HG02973 (cell line): ENCODE data around the gene RBMS1.
"Not testable (repeated sequence)": the region's sequence is repeated elsewhere in the genome, so short reads cannot be mapped to it uniquely, and the experiment has no call there.

Source experiments
- ATAC-seq: cut with Tn5 transposase; IDR thresholded peaks from one replicate; pipeline ENCODE4 v1.9.1; 2021; ENCODE audit warnings: moderate library complexity; ENCODE audit not compliant: unreplicated experiment

RBMS1 gene

DNA sequence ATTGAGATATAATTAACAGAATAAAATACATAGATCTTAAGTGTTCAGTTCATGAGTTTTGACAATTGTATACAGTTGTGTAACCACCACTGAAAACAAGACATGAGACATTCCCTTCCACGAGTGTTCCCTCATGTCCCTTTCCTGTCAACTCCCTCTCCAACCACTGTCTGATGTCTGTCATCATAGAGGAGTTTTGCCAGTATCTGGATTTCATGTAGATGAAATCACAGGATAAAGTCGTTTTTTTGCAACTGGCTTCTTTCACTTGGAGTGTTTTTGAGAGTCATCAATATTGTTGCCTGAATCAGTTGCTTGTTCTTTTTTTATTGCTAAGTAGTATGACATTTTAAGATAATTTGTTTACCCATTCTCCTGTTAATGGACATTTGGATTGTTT lies 52.7 kb downstream of the RBMS1 start:
- no peak for ATAC-seq

DNA sequence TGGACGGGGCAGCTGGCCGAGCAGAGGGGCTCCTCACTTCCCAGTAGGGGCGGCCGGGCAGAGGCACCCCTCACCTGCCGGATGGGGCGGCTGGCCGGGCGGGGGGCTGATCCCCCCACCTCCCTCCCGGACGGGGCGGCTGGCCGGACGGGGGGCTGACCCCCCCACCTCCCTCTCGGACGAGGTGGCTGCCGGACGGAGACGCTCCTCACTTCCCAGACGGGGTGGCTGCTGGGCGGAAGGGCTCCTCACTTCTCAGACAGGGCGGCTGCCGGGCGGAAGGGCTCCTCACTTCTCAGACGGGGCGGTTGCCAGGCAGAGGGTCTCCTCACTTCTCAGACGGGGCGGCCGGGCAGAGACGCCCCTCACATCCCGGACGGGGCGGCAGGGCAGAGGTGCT lies 54.6 kb downstream of the RBMS1 start:
- not testable (repeated sequence) for ATAC-seq

DNA sequence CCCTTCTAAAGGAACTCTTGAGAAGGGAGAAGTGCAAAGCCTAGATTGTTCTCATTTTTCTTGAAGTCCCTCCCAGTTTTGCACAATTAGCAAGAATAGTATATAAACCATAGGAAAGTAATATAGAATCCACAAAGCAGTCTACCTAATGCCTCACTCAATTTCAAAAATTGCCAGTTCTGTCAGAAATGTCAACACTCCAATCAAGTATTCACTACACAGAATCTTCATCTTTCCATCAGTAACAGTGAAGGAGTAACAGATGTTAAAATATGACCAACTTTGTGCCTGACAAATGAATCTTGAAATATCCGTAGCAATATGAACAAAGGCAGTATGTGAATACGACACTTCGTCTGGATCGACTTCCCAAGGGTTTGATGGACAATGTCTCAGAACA lies 56.3 kb downstream of the RBMS1 start:
- ATAC-seq = no peak

DNA sequence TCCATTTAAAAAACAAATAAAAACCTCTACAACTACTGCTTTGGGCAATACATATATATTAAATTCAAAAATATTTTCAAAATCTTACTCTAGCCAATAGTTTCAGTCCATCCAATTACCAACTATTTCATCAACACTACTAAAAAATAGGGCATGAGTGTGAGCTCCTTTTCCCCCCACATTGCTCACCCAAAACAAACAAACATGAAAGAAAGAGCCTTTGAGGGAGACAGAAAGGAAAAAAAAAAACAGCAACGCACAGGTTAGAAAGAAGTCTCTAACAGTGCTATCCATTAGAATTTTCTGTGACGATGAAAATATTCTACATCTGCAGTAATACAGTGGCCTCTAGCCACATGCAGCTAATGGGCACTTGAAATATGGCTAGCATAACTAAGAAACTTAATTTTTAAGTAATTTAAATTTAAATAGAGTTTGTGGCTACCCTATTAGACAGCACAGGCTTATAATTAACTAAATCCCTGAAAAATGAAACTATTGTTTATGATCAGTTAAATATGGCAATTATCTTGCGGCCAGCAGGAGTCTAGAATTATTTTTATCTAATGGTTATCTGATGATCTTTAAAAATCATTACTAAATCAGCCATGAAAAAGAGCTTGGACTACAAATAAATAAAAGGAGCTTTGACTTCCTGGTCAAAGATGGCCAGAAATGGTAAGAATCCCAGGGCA lies 59.2 kb downstream of the RBMS1 start:
- ATAC-seq = no peak

DNA sequence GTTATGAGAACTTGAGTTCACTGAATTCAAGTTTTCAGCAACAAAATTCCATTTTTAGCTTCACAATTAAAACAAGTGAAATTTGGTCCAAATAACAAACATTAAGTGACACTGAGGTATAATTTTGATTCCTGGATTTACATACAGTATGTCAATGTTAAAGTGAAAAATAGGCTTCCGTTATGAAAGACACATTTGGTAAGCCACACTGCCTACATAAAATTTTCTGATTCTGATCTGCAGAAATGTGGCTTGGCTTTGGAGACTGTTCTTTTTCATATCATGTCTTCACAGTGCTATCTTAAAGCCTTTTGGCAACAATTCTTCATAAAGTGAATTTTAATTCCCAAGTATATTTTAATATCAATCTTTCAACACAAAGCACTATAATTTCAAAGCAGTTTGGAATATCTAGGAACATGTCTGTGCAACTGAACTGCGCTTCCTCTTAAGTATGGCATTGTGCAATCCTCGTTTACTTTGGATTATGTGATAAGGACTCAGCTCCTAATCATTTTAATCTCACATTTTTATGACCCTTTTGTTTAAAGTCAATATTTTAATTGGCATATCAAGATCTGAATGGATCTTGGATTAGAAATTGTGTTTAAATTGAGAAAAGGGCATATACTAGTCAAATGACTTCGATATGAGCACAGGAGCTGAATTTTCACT lies 60.0 kb downstream of the RBMS1 start:
- ATAC-seq = no peak

DNA sequence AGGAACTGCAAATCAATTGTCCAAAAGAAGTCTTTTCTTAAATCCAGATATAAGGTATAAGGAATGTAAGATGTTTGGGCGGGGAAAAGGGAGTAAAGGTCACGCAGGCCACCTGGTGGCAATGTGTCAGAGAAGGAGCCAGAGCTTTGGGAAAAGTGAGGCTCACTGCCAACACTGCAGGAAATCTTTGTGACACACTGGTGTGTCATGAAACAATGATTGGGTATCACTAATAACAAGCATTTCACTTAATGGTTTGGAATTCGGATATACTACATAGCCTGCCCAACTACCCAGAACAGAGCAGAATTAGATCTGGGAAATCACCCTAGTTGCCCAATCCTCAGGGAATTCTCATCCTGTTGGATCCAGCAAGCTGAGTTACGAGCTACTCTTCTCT lies 61.0 kb downstream of the RBMS1 start:
- ATAC-seq = no peak

DNA sequence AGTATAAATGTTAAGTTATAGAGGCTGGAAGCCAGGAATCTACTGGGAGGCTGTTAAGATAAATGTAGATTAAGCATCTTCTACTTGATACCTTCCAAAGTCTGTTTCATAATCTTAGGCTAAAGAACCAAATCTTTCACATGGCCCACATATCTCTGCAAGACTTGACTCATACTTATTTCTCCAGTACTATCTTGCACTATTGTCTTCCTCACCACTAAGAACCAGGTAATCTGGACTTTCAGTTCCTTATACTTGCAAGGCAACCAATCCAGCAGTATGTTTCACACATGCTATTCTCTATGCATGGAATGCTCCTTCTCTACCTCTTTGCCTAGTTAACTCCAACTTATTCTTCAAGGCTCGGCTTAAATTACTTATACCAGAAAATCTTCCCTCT lies 62.2 kb downstream of the RBMS1 start:
- no peak for ATAC-seq

DNA sequence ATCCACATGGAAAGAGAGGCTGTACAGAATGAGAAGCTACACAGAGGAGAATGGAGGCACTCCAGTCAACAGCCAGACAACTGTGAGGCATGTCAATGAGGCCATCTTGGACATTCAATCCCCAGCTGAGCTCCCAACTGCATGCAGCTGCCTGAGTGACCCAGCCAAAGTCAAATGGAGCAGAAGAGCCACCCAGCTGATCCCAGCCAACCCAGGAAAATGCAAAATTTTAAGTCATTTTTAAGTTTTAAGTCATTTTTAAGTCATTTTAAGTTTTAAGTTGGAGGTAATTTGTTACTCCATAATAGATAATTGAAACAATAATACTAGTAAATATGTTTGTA lies 63.6 kb downstream of the RBMS1 start:
- no peak for ATAC-seq

DNA sequence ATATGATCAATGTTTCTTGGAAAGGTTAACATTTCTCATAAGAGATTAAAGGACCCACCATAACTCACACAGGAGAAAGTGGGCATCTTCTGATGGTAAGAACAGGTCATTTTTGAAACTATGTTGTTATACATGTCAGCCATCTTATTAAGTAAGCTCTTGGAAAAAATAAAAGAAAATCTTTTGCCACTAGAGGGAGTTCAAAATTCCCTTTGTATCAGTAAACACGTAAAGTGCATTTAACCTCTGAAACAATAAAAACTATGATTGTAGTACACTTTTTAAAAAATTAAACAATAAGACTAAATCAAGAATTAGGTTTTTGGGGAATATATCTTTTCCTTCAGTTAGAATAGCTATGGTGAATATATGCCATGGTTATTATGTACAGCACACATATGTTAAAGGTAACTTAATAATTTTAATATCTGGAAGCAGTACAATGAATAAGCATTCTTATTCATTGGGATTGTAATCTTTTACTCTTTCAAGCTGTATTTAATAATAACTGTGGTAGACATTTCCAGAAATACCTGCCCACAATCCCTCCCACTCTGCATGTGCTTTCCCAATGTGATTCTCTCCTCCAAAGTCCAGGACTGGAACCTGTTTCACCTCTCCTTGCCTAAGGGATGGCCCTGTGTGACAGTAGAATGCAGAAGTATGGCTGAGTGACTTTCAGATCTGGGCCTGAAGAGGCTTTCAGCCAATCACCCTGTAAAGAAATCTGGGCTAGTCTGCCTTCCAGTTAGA lies 64.2 kb downstream of the RBMS1 start:
- no peak for ATAC-seq

DNA sequence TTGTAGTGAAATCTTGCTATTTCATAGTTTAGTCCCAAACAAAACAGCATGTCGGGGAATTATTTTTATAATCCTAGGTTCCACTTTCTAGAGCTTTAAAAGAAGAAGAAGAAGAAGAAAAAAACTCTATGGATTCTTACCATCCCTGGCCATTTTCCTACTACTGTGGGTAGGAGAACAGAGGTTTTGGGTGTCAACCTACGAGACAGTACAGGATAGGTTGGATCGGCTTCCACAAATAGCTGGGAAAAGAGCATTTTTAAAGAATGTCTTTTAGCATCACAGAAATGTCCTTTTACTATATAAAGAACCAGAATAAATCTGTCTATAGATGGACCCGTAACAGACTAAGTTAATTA lies 65.2 kb downstream of the RBMS1 start:
- no peak for ATAC-seq

DNA sequence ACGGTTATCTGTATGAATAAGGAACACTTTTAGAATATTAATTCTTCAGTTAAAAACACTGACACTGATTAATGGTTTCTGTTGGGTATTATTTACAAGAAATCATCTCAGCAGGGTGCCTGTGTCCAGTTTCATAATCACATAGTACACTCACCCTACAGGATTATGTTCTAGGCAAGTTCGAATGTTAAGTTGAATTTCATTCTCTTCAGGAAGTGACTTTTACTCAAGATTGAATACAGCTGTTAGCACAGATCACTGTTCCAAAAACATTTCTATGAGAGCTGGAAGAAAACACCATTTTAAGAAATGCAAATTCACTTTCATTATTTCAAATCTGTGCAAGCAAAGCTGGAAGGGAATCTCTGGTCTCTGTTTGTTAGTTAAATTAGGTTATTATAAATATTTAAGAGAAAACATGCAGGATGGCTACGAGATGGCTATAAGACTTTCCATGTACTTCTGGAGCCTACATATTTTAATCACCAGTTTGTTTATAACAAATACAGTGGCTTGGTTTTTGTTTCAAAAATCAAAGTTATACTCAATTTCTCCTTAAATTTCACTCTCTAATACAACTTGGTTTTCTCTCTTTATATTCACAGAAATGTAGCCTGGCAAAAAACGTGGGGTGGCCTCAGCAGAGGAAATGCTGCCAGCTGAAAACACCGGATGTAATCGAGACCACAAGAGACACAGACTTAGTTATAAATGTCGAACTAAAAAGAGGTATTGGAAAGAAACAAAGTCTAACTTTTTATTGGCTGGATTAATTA lies 65.8 kb downstream of the RBMS1 start:
- peak; percentile 61 for ATAC-seq

DNA sequence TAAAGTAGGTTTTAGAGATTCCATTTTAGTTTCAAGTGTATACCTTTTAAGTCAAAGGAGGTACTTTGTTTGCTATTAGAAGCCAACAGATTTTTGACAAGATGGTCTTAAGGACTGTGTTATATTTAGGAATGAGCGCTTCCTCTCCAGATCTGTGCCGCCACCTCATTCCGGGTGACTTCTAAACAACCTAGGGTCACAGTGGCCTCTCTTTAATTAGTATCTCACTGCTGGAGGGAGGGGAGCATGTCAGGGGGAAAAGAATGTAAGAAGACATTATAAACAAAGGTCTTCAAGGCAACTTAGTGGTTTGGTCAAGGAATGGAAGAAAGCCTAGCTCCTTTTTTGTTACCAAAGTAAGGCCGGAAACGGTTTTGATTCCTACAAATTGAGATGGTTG lies 67.0 kb downstream of the RBMS1 start:
- ATAC-seq = no peak

DNA sequence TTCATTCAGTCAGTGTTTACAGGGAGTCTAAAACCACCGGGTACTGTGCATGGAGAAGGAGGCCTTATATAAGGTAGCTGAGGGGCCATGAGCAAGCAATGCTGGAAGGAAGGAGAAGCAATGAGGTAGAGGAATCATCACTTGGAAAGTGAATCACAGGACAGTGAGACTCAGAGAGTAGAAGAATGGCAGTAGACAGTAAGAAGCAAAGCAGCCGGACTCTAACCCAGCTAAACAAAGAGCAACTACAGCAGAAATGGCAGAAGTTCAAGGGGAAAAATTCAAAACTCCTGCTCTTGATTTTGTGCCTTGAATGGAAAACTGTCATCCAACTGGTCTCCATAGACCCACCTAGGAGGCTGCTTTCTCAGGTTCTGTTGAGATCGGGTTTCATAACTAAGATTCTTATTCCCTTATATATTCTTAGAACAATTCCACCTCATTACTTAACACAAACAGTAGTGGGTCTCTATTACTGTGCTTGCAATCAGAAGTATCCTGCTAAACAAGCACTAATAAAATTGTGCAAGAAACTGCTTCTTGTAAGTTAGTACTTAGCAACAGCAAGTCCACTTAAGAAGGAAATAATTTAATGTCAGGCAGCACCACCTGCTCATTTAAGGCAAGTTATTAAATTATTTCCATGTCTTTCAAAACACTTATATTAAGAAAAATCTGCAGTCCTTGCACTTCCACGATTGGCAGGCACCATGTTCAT lies 68.0 kb downstream of the RBMS1 start:
- ATAC-seq = no peak

DNA sequence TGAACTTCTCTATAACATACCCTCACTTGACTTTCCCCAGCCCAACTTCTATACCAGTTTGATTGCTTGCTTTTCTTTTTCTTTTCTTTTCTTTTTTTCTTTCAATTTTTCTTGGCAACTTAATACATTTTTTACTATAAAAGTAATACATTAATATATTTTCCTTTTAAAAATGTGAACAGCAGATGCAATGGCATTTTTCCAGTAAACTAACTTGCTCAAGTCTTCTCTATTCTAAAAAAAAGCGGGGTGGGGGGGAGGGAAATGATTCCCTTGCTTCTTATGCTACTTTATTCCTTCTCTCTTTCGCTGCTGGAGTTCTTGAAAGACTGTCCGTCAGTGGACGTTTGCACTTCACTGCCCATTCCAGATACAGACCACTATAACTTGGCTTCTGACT lies 70.5 kb downstream of the RBMS1 start:
- no peak for ATAC-seq

DNA sequence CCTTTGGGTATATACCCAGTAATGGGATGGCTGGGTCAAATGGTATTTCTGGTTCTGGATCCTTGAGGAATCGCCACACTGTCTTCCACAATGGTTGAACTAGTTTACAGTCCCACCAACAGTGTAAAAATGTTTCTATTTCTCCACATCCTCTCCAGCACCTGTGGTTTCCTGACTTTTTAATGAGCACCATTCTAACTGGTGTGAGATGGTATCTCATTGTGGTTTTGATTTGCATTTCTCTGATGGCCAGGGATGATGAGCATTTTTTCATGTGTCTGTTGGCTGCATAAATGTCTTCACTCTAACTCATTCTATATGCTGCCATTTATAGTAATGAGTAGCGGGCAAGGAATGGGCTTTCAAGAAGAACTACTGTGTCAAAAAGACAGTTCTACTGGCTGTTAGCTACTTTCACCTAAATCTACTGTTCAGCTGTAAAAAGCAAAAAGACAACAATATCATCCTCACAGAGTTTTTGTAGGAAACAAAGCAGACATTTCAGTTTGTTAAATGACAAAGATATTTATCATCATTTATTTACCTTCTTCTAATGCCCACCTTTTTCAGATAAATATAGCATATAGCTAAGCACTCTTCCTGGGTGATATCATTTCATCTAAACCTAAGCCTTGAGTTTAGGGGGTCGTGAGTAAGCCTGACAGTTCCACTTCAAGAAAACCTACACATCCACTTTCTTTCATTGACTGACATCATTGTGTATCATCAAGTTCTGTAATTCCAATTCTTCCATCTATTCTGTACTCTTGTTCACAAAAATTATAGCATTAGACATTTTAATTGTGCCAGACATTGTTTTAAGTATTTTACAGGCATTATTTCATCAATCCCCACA lies 71.7 kb downstream of the RBMS1 start:
- ATAC-seq = not testable (repeated sequence)

DNA sequence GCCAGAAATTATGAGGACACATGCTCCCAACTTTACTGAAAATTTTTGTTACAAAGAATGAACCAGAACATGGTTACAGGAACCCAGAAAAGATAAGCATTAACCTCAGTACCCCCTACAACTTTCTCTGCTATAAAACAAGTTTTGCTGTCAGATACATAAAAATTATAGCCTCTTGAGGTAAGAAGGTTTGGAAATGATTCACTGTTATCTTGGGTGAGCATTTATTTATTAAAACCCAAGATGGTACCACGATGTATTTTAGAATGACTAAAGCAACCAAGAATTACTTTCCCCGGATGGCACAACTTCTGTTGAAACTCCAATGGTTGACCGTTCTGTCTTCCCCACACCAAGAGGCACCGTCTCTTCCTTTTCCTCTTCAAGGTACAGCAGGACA lies 72.9 kb downstream of the RBMS1 start:
- ATAC-seq = no peak

DNA sequence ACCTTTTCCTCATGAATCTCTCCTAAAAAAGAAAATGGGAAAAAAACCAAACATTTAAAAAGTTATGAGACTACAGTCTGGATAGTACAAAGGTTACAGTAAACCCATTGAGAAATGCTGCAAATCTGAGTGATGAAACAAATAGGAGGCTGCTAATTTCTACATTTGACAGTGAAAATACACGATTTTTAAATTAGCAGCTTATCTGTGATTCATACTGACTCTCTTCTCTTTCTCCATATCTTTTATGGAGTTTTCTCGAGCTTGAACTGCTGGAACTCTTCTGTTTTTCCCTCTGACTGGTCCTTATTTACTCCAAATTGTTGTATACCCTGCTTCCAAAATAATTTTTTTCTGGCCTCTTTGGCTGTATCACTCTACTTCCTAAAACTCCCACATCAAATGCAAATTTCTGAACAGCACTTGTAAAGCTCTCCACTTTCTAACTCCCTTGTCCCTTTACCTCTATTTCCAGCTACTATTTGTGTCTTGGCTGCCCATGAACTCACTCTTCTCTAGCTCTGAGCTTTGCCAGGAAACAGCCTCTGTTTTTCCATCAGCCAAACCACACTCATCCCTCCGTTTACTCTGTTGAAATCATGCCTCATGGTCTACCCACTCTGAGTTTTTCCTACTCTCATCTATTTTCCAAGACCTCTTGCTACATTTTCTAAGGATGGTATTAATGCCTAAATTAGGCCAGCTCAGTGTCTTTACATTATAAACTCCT lies 73.7 kb downstream of the RBMS1 start:
- no peak for ATAC-seq

DNA sequence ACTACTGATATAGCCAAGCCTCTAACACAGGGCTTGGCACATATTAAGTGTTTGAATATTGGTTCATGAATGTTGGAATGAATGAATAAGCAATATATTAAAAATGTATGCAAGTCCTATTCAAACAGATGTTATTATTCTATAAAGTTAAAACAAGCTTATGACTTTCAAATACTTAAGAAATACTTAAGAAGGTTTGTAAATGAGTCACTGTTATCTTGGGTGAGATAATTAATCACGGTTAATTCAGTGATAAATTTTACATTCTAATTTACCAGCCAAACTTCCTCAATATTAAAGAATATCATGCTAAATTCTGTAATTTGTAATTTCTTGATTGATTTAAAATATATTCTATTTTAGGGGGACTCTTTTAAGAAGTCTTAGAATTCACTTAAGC lies 74.8 kb downstream of the RBMS1 start:
- ATAC-seq = no peak

DNA sequence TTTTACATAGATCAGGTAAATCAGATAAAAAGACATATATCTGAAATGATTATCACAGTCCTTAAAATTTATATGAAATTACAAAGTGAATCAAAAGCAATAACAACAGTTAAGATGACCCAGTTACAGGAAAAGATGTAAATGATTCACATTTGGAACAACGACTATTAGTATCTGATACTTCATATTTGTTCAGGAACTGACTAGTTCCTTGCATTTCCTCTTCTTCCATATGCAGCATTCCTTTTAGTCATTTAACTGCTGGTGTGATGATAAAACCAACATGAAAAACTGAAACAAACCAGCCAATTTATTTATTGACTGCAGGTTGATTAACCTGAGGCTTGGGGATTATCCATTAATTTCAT lies 75.2 kb downstream of the RBMS1 start:
- no peak for ATAC-seq
